Pancreas (tissue), 10 donors: ENCODE measurements around the gene PRKCZ. TPM values are rescaled to one million over a fixed set of nuclear protein-coding genes. Genes with fewer than 3 reads are reported as not detected.

Experiments used
- ATAC-seq, 4 donors: fragments of 200-7000 bp; cut with Tn5 transposase; one replicate each; pipeline versions ENCODE4 v1.8.0 to v1.9.1; 2020; ENCODE audit warnings: mild to moderate bottlenecking in 4 of 4, moderate library complexity in 4 of 4
- DNase-seq, 6 donors: peaks; one replicate each; pipeline ENCODE4 v3.0.0-alpha.2; 2020
- FAIRE-seq: peaks from 2 replicates; lab custom pipeline; 2012; peaks lifted over from hg19 to GRCh38; lab: Jason Lieb, UNC
- H3K27ac ChIP-seq, 4 donors: fragments of 200-600 bp; sonication (generic); 1 replicate in 3 of 4; 2 replicates in 1 of 4; pipeline versions ENCODE4 v1.5.0 to v1.8.0; 2020
- H3K27me3 ChIP-seq, 4 donors: fragments of 200-600 bp; one replicate each; pipeline ENCODE4 v1.8.0; 2021
- H3K36me3 ChIP-seq, 3 donors: fragments of 200-600 bp; sonication (generic) in 1 of 3; one replicate each; pipeline versions ENCODE4 v1.5.0 to v1.8.0; 2020 to 2021
- H3K4me1 ChIP-seq, 3 donors: fragments of 200-600 bp; one replicate each; pipeline ENCODE4 v1.8.0; 2021
- H3K4me3 ChIP-seq, 4 donors: fragments of 200-600 bp; sonication (generic) in 2 of 4; one replicate each; pipeline versions ENCODE4 v1.5.0 to v1.8.0; 2020 to 2021
- H3K9me3 ChIP-seq, 4 donors: fragments of 200-600 bp; one replicate each; pipeline ENCODE4 v1.8.0; 2021
- WGBS, 2 donors: extraction: QIAGEN DNeasy Blood & Tissue Kit; methylation state at CpG; one replicate each; pipeline ENCODE4 v1.1.7; 2013; 5-methylcytosine and 5-hydroxymethylcytosine counted together
- intact Hi-C, 3 donors: fragments of 100-400 bp; cut with DNase I; formaldehyde crosslinking; loops; one replicate each; pipeline versions ENCODE4 v1.11.1 to v1.14.2; 2022
- polyA plus RNA-seq, 2 donors: library from polyadenylated mRNA; stranded (reverse); fragments of 200-250 nt; gene quantifications; one replicate each; pipeline ENCODE4 v1.2.3, GENCODE V29; 2013
- total RNA-seq, 6 donors: library from RNA; stranded (reverse); fragmentation: NEBNext Ultra II Directional in 4 of 6; extraction: Animal tissue kit (Norgen Biotek cat#: 25700) in 4 of 6; gene quantifications; one replicate each; pipeline versions ENCODE4 v1.2.1 to v1.2.4, GENCODE V29; 2021 to 2023
- TF ChIP-seq, protein P1 (sequence below), 4 donors: fragments of 200-600 bp; sonication (generic) in 3 of 4; IDR thresholded peaks; one replicate each; pipeline versions ENCODE4 v1.5.0 to v1.8.0; 2021; ENCODE audit warnings: antibody characterized with exemption in 4 of 4
- donor health status: healthy with polysubstance abuse.
- donor health status: DM: no; HTN: no; CAD: no; lungs with moderate emphysema.
- donor health status: DM: no; HTN: no; CAD: no.
- donor health status: control.
- donor health status: control.
- donor health status: Bipolar disorder and iron deficiency.
- donor health status: DM: yes; HTN: yes; CAD: no.
- donor health status: DM: no; HTN: no; CAD: no.
- donor health status: DM: no; HTN: no; CAD: no.
- donor health status: DM: yes; HTN: yes; CAD: no.

The PRKCZ gene
- total and polyA plus RNA-seq, 8 donors, result 9.8 to 27.4 (median 17.1) TPM

DNA sequence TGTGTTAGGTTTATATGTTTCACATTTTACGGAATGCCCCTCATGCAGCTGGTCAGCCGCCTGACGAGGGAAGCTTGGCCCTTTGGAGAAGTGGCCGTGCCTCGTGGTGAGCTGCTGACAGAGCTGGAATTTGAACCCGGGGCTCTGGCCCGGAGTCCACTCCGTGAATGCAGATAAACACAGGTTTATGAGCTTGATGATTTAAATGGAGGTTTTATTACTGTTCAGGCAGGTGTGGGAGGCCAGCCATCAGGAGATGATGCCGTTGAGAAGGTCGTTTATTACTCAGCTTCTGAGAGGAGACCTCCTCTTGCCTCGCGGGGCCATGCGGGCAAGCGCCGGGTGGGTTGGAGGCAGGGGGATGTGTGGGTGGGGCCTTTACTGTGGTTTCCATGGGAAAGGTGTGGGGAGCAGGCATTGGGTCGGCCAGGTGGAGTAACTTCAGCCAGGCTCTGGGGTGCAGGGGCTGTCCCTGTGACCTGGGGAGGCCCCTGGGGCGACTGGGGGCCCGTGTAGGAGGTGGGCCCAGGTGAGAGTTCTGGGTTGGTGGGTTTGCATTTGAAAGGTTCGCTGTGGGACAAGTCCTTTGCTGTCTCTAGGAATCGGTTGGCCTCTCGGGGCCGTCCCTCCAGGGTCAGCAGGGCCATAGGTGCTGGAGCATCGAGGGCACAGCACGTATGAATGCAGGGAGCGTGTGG lies 22.0 kb downstream of the PRKCZ start:
- Histone ChIP-seq H3K36me3 (no peaks in the 10 kb centered on the region), H3K4me3 (no peak overlapping the region), H3K27ac (no peak overlapping the region), H3K9me3 (no peaks in the 10 kb centered on the region), H3K4me1 (no peaks in the 10 kb centered on the region), H3K27me3 (no peaks in the 10 kb centered on the region)
- 87 to 89% methylated on average over 25 of the region's 25 CpGs for WGBS, 2 donors
- ATAC-seq, result no peak
- DNase-seq, result peak in 1 of 6 donors; percentile 29
- intact Hi-C loops, result no loop called here
- FAIRE-seq, result no peak
- TF ChIP-seq, protein P1, sequence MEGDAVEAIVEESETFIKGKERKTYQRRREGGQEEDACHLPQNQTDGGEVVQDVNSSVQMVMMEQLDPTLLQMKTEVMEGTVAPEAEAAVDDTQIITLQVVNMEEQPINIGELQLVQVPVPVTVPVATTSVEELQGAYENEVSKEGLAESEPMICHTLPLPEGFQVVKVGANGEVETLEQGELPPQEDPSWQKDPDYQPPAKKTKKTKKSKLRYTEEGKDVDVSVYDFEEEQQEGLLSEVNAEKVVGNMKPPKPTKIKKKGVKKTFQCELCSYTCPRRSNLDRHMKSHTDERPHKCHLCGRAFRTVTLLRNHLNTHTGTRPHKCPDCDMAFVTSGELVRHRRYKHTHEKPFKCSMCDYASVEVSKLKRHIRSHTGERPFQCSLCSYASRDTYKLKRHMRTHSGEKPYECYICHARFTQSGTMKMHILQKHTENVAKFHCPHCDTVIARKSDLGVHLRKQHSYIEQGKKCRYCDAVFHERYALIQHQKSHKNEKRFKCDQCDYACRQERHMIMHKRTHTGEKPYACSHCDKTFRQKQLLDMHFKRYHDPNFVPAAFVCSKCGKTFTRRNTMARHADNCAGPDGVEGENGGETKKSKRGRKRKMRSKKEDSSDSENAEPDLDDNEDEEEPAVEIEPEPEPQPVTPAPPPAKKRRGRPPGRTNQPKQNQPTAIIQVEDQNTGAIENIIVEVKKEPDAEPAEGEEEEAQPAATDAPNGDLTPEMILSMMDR (IDR thresholded peaks at IDR 0.05), result no peak

DNA sequence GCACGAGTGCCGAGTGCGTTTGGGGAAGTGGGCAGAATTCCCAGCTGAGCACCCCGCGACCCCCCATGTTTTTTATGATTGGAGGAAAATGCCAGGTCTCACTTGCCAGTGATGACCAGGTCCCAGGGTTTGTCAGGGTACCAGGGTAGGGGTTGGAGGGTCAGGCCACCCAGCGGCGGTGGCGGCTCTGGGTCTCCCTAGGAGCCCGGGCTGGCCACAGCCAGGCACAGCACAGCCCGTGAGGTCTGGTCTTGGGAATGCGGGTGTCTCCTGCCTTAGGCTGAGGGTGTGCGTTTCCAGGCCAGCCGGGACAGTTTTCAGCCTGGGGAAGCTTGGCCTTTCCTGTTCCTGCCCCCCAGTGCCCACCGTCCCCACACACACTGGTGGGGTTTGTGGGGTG lies 22.7 kb downstream of the PRKCZ start:
- intact Hi-C loops, result no loop called here
- DNase-seq (no peak), ATAC-seq (no peak), FAIRE-seq (no peak)
- H3K27me3 ChIP-seq, result no peaks in the 10 kb centered on the region
- 91 to 93% methylated on average over 14 of the region's 14 CpGs for WGBS, 2 donors
- no peaks in the 10 kb centered on the region for H3K4me1 ChIP-seq
- H3K36me3 ChIP-seq, result no peaks in the 10 kb centered on the region
- H3K27ac ChIP-seq, result no peak overlapping the region
- TF ChIP-seq, protein P1 (IDR thresholded peaks at IDR 0.05), result no peak
- no peaks in the 10 kb centered on the region for H3K9me3 ChIP-seq
- H3K4me3 ChIP-seq, result no peak overlapping the region

DNA sequence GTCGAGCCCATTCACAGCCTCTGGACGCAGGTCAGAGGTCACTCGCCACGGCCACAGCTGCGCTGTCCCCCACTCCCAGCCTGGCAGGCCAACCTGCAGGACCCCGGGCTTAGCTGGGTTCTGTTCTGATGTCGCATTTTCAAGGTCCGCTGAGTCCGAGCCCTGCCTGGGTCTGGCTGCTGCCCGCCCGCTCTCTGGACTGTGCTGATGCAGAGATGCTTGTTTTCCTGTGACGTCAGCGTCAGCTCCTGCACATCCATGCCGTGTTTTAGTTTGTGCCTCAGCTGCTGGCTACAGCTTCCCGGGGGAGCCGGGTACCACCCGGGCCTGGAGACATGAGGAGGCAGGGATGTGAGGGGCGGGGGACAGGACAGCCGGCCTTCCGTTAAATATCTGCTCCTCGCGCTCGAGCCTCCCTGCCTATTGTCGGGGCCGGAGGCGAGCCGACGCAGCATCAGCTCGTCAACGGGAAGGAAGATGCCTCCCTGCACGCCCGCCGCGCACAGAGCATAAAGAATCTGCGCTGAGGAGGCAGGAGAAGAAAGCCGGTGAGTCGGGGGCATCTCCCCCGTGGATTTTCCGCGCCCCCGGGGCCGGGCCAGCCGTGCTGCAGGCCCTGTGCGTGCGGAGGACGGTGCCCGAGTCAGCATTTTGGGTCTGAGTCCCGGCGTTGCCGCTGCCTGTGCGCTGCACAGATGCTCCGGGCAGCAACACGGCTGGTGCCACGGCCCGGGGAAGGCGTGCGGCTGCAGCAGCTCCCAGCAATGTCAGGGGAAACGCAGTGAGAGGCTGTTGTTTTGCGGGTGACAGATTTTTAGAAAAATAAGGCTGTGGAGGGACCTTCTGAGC lies 23.4 kb downstream of the PRKCZ start:
- H3K4me1 ChIP-seq, result no peaks in the 10 kb centered on the region
- no peaks in the 10 kb centered on the region for H3K36me3 ChIP-seq
- ATAC-seq (peak in 1 of 4 donors; percentile 26), FAIRE-seq (no peak), DNase-seq (peak in 1 of 6 donors; percentile 61)
- WGBS, 2 donors, result 85 to 88% methylated on average over 59 of the region's 59 CpGs
- intact Hi-C loops, result no loop called here
- no peaks in the 10 kb centered on the region for H3K27me3 ChIP-seq
- no peak overlapping the region for H3K27ac ChIP-seq
- no peaks in the 10 kb centered on the region for H3K9me3 ChIP-seq
- TF ChIP-seq, protein P1 (IDR thresholded peaks at IDR 0.05), result no peak
- no peak overlapping the region for H3K4me3 ChIP-seq

DNA sequence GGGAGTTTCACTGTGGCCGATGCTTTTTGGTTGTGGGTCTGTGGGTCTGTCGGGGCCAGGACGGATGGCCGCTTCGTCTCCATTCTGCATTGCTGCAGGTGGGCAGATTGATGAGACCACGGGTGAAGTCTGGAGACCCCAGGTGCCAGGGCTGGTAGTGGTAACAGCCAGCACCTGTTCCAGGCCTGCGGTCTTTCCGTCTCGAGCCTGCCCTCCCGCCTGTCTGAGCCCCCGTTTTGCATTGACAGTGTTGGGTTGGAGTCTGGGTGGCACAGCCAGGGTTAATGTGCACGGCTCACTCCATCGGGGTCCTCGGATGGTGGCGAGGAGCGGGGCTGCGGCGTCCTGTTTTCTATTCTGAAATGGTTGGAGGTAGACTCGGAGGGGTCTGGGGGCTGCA lies 24.2 kb downstream of the PRKCZ start:
- H3K27ac ChIP-seq, result no peak overlapping the region
- 85 to 87% methylated on average over 19 of the region's 19 CpGs for WGBS, 2 donors
- intact Hi-C loops, result no loop called here
- peak in 1 of 6 donors; percentile 39 for DNase-seq
- H3K9me3 ChIP-seq, result no peaks in the 10 kb centered on the region
- FAIRE-seq, result no peak
- no peak for ATAC-seq
- TF ChIP-seq, protein P1 (IDR thresholded peaks at IDR 0.05), result no peak
- H3K4me3 ChIP-seq, result no peak overlapping the region
- no peaks in the 10 kb centered on the region for H3K27me3 ChIP-seq
- H3K36me3 ChIP-seq, result no peaks in the 10 kb centered on the region
- no peaks in the 10 kb centered on the region for H3K4me1 ChIP-seq
